ENCODE results near the gene IFFO2. TPM values are rescaled to one million over a fixed set of nuclear protein-coding genes. Genes with fewer than 3 reads are reported as not detected.

Gene IFFO2
- total and polyA plus RNA-seq, 2 donors (not counting 3 experiments of a cell fraction or from before 2014, with no cell fraction given), result 31.1 to 31.3 TPM

- Histone ChIP-seq H3K9me1 (replicated peaks; ENCODE audit: control insufficient read depth, extremely low read depth, insufficient read depth, low read length) (no peaks in the 10 kb centered on the region), H3K9ac (replicated peaks; ENCODE audit: extremely low read depth, insufficient read depth, low read length) (no peak overlapping the region), H3K9me3 (replicated peaks; ENCODE audit: control insufficient read depth, insufficient read depth, low read length) (no peaks in the 10 kb centered on the region), H3K36me3 (ENCODE audit: control insufficient read depth in 2 of 2, extremely low read depth in 1 of 2, insufficient read depth in 2 of 2, low read length in 2 of 2) (no peaks in the 10 kb centered on the region), H3K4me2 (ENCODE audit: insufficient read depth, low read length) (no peak overlapping the region), H3K27me3 (ENCODE audit: control insufficient read depth in 2 of 2, insufficient read depth in 2 of 2, low read length in 2 of 2) (no peaks in the 10 kb centered on the region), H3K27ac (ENCODE audit: insufficient read depth, low read depth, low read length) (no peak overlapping the region), H3K4me1 (ENCODE audit: control insufficient read depth, extremely low read depth, insufficient read depth, low read length) (peaks cover 11% of the 10 kb centered on the region), H3K4me3 (replicated peaks in 1 of 3; ENCODE audit: insufficient read depth in 1 of 3, low read depth in 1 of 3, low read length in 3 of 3) (no peak overlapping the region), H3K79me2 (ENCODE audit: control insufficient read depth, insufficient read depth, low read length) (peaks cover 80% of the 10 kb centered on the region), H4K20me1 (replicated peaks; ENCODE audit: control insufficient read depth, extremely low read depth, insufficient read depth, low read length) (no peaks in the 10 kb centered on the region), H2AFZ (ENCODE audit: low read depth, low read length) (no peak overlapping the region)
- TF ChIP-seq POLR2A (IDR thresholded peaks at IDR 0.05; ENCODE audit: low read depth, low read length) (no peak), EZH2 (IDR thresholded peaks at IDR 0.05; ENCODE audit: borderline replicate concordance, low read depth, low read length, severe bottlenecking) (no peak), FOS (IDR thresholded peaks at IDR 0.05; ENCODE audit: borderline replicate concordance, insufficient read depth, low read length) (no peak), GATA2 (IDR thresholded peaks at IDR 0.05; ENCODE audit: insufficient read depth, insufficient read length, low read depth, low read length) (no peak), CTCF (IDR thresholded peaks at IDR 0.05; ENCODE audit: extremely low read depth in 1 of 2, insufficient read depth in 1 of 2, low read depth in 1 of 2, low read length in 2 of 2) (no peak), POLR2AphosphoS5 (IDR thresholded peaks at IDR 0.05; ENCODE audit: insufficient read depth, low read depth, low read length) (no peak), JUN (IDR thresholded peaks at IDR 0.05; ENCODE audit: borderline replicate concordance, insufficient read depth, insufficient read length, low read depth) (no peak), MYC (IDR thresholded peaks at IDR 0.05; ENCODE audit: low read depth, low read length) (no peak)
- TF ChIP-seq, protein P1, sequence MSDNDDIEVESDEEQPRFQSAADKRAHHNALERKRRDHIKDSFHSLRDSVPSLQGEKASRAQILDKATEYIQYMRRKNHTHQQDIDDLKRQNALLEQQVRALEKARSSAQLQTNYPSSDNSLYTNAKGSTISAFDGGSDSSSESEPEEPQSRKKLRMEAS (IDR thresholded peaks at IDR 0.05; ENCODE audit: insufficient read depth, insufficient read length), result no peak
- FAIRE-seq (no peak), DNase-seq (ENCODE audit: low read depth, low spot score) (no peak)
- ChIA-PET CTCF (interaction anchor here (0.9 to 1.2 kb wide), 4 partner anchors 16 to 25 kb away, joined by 3 to 8 read pairs (median 5); no protein-coding TSS in a partner anchor), POLR2A (no interaction called here)
- dilution Hi-C loops (cut with MboI; ENCODE audit: extremely low pct_ligation_motif_present, low sequenced_read_pairs) (no loop called here), intact Hi-C loops (cut with micrococcal nuclease) (no loop called here)
- BruUV-seq (replicated peaks), result no TSS peak
Measured at GRCh38 chr1:18932879-18933278, 23.6 kb downstream of the IFFO2 start.
